ENCODE measurements around the gene GABRG3.

GRCh38 chr15:27238209-27238608 lies 267.2 kb downstream of the GABRG3 start:
- TF ChIP-seq POLR2AphosphoS5 (IDR thresholded peaks at IDR 0.05; ENCODE audit: low read depth, low read length): no peak
- TF ChIP-seq POLR2A (IDR thresholded peaks at IDR 0.05; ENCODE audit: low read depth, low read length): no peak
- no peak for TF ChIP-seq POU2F2 (IDR thresholded peaks at IDR 0.05; ENCODE audit: low read depth, low read length)

All from GM12891 (cell line).